Endothelial cell of hepatic sinusoid (primary cell): ENCODE data around the gene PLEKHM3.
"Not testable (repeated sequence)": the region's sequence is repeated elsewhere in the genome, so short reads cannot be mapped to it uniquely, and the experiment has no call there.

Source experiments
- in situ Hi-C: cut with HindIII; loops from 2 replicates; pipeline ENCODE4 v1.10.0; 2017; ENCODE audit warnings: low sequenced_read_pairs

PLEKHM3 gene

GRCh38 chr2:207929923-207930322, 95.4 kb downstream of the PLEKHM3 start:
- in situ Hi-C loops: no loop called here

GRCh38 chr2:207928079-207928478, 97.2 kb downstream of the PLEKHM3 start:
- in situ Hi-C loops: no loop called here

- in situ Hi-C loops: no loop called here
Observed at GRCh38 chr2:207926989-207927300, 98.4 kb downstream of the PLEKHM3 start.

- in situ Hi-C loops: no loop called here
Observed at GRCh38 chr2:207926133-207926988, 99.0 kb downstream of the PLEKHM3 start.

GRCh38 chr2:207925601-207926000, 99.7 kb downstream of the PLEKHM3 start:
- in situ Hi-C loops: no loop called here

GRCh38 chr2:207921606-207922005, 103.7 kb downstream of the PLEKHM3 start:
- in situ Hi-C loops: no loop called here

- in situ Hi-C loops: no loop called here
Observed at GRCh38 chr2:207920721-207921120, 104.6 kb downstream of the PLEKHM3 start.

GRCh38 chr2:207920321-207920720, 105.0 kb downstream of the PLEKHM3 start:
- in situ Hi-C loops: no loop called here

GRCh38 chr2:207919164-207919919, 106.0 kb downstream of the PLEKHM3 start:
- in situ Hi-C loops: no loop called here

- in situ Hi-C loops: no loop called here
Observed at GRCh38 chr2:207914716-207915115, 110.6 kb downstream of the PLEKHM3 start.

- in situ Hi-C loops: no loop called here
Observed at GRCh38 chr2:207913772-207914358, 111.5 kb downstream of the PLEKHM3 start.

GRCh38 chr2:207911856-207912255, 113.5 kb downstream of the PLEKHM3 start:
- in situ Hi-C loops: no loop called here

GRCh38 chr2:207911215-207911614, 114.1 kb downstream of the PLEKHM3 start:
- in situ Hi-C loops: no loop called here

- in situ Hi-C loops: not testable (repeated sequence)
Observed at GRCh38 chr2:207906495-207906894, 118.8 kb downstream of the PLEKHM3 start.

- in situ Hi-C loops: no loop called here
Observed at GRCh38 chr2:207905546-207905945, 119.8 kb downstream of the PLEKHM3 start.

GRCh38 chr2:207903236-207903635, 122.1 kb downstream of the PLEKHM3 start:
- in situ Hi-C loops: no loop called here

- in situ Hi-C loops: no loop called here
Observed at GRCh38 chr2:207902821-207903220, 122.5 kb downstream of the PLEKHM3 start.

- in situ Hi-C loops: no loop called here
Observed at GRCh38 chr2:207901829-207902228, 123.5 kb downstream of the PLEKHM3 start.

- in situ Hi-C loops: no loop called here
Observed at GRCh38 chr2:207901401-207901800, 123.9 kb downstream of the PLEKHM3 start.

- in situ Hi-C loops: no loop called here
Observed at GRCh38 chr2:207898354-207898695, 127.0 kb downstream of the PLEKHM3 start.

- in situ Hi-C loops: no loop called here
Observed at GRCh38 chr2:207897541-207898353, 127.6 kb downstream of the PLEKHM3 start.
